HepG2 (cell line): ENCODE measurements around the gene ADPRHL1.

Experiments
- CHD4 ChIP-seq: fragments of 200-600 bp; sonication (generic); IDR thresholded peaks from 2 replicates; pipeline ENCODE4 v1.7.0; 2017; ENCODE audit warnings: mild to moderate bottlenecking, low read length, borderline replicate concordance
- KDM1A ChIP-seq: IDR thresholded peaks from 2 replicates; pipeline ENCODE4 v1.6.1; 2016; ENCODE audit warnings: missing compliant biosample characterization
- MATR3 ChIP-seq: sonication (generic); formaldehyde crosslinking; IDR thresholded peaks from 2 replicates; pipeline ENCODE4 v1.4.0; 2020; ENCODE audit warnings: missing genetic modification reagents
- SKIL ChIP-seq: sonication (generic); formaldehyde crosslinking; IDR thresholded peaks from 2 replicates; pipeline ENCODE4 v1.8.0; 2022; ENCODE audit warnings: missing genetic modification reagents, mild to moderate bottlenecking, moderate library complexity, borderline replicate concordance
- ZBTB44 ChIP-seq: sonication (generic); formaldehyde crosslinking; IDR thresholded peaks from 2 replicates; pipeline ENCODE4 v1.4.0; 2020; ENCODE audit warnings: missing genetic modification reagents
- ZSCAN31 ChIP-seq: sonication (generic); formaldehyde crosslinking; IDR thresholded peaks from 2 replicates; pipeline ENCODE4 v1.5.0; 2020; ENCODE audit warnings: low read depth, mild to moderate bottlenecking, missing genetic modification reagents

- TF ChIP-seq KDM1A (CRISPR knock-in tag) (no peak), ZSCAN31 (no peak), ZBTB44 (CRISPR knock-in tag) (no peak), CHD4 (no peak), MATR3 (CRISPR knock-in tag) (no peak), SKIL (CRISPR knock-in tag) (no peak)
These were observed 822 bp downstream of the ADPRHL1 start for GRCh38 chr13:113452466-113452865.
